GOT3 (cell line): ENCODE measurements around the gene PLEKHG1.

Experiments
- DNase-seq: peaks from one replicate; lab custom pipeline; 2025; ENCODE audit warnings: mixed read lengths; lab: John Stamatoyannopoulos, UW

Gene PLEKHG1

DNA sequence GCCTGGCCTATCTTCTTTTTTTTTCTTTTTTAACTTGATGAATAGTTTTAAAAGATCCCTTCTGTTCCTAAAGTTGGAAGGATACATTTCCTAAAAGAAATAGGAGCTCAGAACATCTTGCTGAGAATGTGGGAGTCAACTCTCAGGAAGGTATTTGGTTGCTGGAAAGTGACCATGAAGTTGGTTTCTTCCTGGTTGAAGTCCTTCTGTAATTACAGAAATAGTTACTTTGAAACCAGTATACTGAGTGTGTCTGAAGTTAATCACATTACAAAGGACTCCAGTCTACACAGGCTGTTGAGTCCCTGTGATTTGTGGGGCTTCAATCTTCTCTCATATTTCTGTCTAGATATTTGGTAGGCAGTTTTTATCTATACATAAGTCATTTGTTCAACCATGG, 9.8 kb upstream of the PLEKHG1 start:
- DNase-seq, result no peak

GRCh38 chr6:150590446-150590845, 9.2 kb upstream of the PLEKHG1 start:
- DNase-seq, result no peak

DNA sequence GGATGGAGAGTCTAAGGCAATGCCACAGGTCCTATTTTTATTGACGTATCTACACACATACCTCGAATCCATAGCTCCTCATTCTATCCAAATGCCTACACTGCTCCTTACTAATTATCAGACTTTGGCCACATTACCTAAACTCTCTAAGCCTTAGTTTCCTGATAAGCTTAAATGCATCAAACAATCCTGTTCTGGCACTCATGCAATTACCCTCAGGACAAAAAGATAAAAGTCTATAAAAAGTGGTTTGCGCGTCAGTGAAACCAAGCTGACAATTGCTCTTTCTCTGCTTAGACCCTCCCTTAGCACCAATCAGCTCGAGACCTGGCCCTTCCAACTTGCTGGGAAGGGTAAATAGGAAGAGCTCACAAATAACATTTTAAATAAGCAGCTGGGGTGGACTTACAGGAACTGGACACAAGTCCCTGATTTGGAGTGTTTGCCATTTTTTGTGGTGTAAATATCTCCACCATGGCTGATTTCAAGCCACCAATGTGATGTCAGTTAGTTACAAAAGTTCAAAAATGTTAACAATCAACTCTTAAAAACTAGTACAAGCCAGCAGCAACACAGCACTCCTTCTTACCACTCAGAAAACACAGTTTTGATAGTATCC, 7.2 kb upstream of the PLEKHG1 start:
- no peak for DNase-seq

DNA sequence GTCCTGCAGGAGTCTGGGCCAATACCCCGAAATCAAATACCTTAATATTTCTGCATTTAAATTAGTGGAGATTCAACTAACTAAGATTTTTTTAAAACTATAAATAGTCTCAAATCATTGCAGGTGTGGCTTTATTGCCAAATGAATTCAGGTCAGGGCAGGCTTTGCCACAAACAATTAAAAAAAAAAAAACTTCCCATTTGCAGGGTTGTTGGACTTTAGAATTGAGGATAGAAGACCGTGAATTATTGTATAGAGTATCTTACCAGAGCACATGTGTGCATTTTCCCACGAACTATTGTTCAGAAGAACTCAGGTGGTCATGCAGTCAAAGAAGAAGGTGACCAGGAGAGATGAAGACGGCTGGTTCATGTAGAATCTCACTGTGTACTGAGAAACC, 6.6 kb upstream of the PLEKHG1 start:
- no peak for DNase-seq

DNA sequence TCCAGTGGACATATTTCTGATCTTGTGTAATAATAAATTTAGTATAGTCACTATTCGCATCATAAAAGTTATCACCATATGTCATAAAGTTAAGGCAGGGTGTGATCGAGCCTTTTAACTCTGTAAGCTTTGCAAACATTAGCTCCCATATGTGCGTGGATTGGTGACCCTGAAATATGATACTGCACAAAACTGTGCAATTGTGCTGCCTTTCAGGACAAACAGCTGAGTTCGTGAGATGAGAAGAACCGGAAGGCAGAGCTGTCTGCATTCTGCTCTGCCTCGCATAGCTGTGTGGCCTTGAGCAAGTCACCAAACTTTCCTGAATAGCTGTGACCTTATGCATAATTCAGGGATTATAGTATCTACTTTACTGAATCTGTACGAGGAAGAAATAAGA, 3.2 kb upstream of the PLEKHG1 start:
- no peak for DNase-seq

DNA sequence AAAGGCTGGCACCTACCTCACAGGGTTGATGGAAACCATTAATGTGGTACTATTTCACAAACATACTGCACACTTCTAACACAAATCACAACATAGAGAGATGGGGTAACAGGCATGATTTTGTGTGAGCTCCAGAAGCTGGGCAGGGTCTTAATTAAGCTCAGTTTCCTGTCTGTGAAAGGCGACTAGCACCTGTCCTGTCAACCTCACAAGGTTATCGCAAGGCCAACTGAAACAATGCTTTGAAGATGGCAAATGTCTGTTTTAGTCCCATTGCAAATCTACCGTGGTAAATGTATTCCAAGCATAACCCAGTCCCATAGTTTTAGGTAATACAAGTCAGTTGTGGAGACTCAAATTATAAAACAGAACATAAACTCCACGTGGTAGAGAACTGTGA, 1.3 kb upstream of the PLEKHG1 start:
- DNase-seq, result no peak

- DNase-seq, result no peak
Measured at GRCh38 chr6:150598858-150599198, 857 bp upstream of the PLEKHG1 start.

DNA sequence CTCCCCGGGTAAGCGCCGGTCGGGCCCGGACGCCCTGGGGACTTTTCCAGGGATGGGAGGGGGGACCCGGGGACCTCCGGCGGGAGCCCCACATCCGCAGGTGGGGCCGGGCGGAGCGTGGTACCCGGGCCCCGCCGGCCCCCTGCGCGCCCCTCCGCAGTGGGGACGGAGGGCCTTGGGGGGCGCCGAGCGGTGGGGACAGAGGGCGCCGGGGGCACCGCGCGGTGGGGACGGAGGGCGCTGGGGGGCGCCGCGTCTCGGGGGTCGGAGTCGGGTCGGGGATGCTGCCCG, 270 bp downstream of the PLEKHG1 start:
- DNase-seq, result no peak

- peak; percentile 9 for DNase-seq
Measured at GRCh38 chr6:150600301-150601017, 774 bp downstream of the PLEKHG1 start.

- DNase-seq, result no peak
Measured at GRCh38 chr6:150601439-150601838, 1.8 kb downstream of the PLEKHG1 start.

- DNase-seq, result no peak
Measured at GRCh38 chr6:150603176-150603575, 3.5 kb downstream of the PLEKHG1 start.

DNA sequence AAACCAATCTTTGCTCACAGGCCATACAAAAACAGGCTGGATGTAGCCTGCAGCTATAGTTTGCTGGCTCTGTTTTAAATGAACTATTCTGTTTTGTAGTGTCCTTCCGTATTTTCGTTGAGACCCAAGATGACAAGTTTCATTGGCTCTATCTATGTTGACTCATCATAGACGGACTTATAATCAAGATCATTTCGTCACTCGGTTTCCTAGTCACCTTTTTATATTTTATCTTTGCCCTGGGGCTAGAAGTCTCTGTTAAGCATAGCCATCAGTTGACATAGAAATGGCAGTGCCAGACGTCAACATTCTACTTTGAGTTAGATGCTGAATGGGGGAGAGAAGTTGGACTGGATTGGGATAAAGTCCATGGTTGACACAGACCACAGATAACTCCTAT, 4.8 kb downstream of the PLEKHG1 start:
- DNase-seq, result no peak

GRCh38 chr6:150605333-150605732, 5.6 kb downstream of the PLEKHG1 start:
- no peak for DNase-seq

GRCh38 chr6:150606168-150606591, 6.5 kb downstream of the PLEKHG1 start:
- DNase-seq, result no peak

- no peak for DNase-seq
Measured at GRCh38 chr6:150606647-150607328, 7.1 kb downstream of the PLEKHG1 start.

DNA sequence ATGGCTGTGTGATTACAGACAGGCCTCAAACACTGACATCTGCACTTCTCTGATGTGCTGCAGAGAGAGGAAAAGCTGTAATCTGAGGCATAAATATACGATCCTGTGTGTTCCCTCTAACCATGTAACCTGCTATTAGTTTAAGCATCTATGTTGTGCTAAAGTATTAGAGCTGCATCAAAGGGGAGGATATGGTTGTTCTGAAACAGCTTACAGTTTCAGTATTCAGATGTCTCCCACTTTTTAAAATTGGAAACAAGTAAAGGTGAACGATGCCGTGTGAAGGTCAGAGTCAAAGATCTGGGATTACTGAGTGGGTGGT, 7.6 kb downstream of the PLEKHG1 start:
- DNase-seq, result no peak

DNA sequence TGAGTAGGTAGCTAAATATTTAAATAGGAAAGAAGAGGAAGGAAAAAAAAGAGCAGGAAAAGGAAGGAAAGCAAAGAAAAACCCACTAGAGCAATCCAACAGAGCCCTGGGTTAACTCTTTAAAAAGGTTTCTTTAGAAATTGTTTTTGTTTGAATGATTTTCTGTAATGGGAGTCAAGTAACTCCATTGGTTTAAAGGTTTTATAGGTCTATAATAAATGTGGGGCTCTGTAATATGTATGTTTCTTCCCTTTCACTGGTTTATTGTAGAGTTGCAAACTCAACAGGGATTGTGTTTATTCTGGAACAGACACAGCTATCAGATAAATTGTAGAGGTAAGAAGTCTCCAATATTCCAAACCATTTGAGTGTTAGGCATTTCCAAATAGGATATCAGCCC, 10.9 kb downstream of the PLEKHG1 start:
- no peak for DNase-seq

- DNase-seq, result no peak
Measured at GRCh38 chr6:150613269-150613668, 13.6 kb downstream of the PLEKHG1 start.

DNA sequence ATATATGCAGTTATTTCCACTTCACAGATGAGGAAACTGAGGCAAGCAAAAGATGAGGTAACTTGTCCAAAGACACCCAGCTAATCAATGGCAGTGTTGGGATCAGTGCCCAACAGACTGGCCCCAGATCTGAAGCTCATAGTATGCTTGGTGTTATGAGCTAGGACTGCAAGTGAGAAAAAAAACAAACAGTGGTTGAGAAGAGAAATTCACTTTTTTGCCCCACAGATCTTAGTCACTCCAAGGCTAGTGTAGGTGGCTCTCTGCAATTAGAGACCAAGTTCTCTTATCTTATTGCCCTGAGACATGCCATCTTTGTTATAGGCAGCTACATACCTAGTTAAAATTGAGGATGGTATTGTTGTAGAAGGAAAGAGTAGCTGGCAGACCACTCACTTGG, 16.3 kb downstream of the PLEKHG1 start:
- DNase-seq, result no peak

GRCh38 chr6:150616586-150616985, 16.9 kb downstream of the PLEKHG1 start:
- no peak for DNase-seq

DNA sequence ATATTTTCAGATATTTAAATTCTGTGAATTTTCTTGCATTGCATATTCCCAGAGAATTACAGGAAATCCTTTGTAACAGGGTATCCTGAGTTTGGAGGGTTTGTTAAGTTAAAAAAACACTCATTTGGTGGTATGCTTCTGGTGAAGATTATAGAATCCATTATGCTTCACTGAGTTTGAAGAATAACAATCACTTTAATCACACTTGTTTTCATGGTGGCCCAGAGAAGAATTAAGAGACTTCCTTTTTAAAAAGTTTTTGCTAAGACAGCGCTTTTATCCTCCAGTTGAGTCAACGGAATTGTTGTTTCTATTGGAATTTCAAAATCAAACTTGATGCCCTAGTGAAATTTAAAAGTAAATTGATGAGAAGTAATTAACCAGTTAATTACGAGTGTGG, 17.4 kb downstream of the PLEKHG1 start:
- no peak for DNase-seq

- DNase-seq, result no peak
Measured at GRCh38 chr6:150617496-150618460, 18.1 kb downstream of the PLEKHG1 start.

DNA sequence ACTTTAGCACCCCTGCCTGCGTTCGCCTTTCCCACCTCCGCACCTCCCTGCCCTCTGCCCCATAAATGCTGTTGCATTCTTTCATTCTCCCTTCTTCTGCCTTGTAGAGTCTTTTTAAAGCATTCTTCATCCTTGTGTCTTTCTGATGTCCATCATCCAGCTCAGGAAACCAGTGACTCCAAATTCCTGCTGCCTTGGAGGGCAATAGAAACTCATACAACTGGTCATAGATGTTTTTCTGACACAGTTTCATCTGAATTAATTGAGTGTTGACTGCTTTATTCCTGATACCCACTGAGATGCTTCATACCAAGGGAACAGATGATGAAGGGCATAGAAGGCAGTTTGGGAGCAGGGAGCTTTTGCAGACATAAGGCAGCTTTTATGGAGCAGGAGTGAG, 19.6 kb downstream of the PLEKHG1 start:
- DNase-seq, result no peak
